ENCODE data around the gene SCAPER. TPM values are rescaled to one million over a fixed set of nuclear protein-coding genes. Genes with fewer than 3 reads are reported as not detected.

SCAPER gene
- 8.3 and 10.6 TPM in 2 replicates for total RNA-seq

- TF ChIP-seq CTCF (IDR thresholded peaks at IDR 0.05; ENCODE audit: extremely low read depth, low read depth, low read length), result no peak
- H3K4me2 ChIP-seq (ENCODE audit: insufficient read depth, low read length), result peak within 1 kb of the TSS; percentile 93
- H3K9me3 ChIP-seq (ENCODE audit: low read depth, low read length), result no peaks in the 10 kb centered on the region
- H3K36me3 ChIP-seq (ENCODE audit: insufficient read depth, low read length), result no peaks in the 10 kb centered on the region
- H3K4me1 ChIP-seq (ENCODE audit: insufficient read depth, low read length), result peaks cover 12% of the 10 kb centered on the region
- H3K27ac ChIP-seq (ENCODE audit: low read depth, low read length), result peak within 1 kb of the TSS; percentile 10
- H4K20me1 ChIP-seq (ENCODE audit: insufficient read depth, low read length), result no peaks in the 10 kb centered on the region
- H3K79me2 ChIP-seq (ENCODE audit: insufficient read depth, low read length), result peaks cover 6% of the 10 kb centered on the region
- no peaks in the 10 kb centered on the region for H3K27me3 ChIP-seq (ENCODE audit: insufficient read depth, low read length)
- DNase-seq (ENCODE audit: insufficient read length, low spot score, missing footprints), result peak; percentile 99
- peak within 1 kb of the TSS; percentile 99 for H2AFZ ChIP-seq (ENCODE audit: low read length)
- peak within 1 kb of the TSS; percentile 90 for H3K4me3 ChIP-seq (ENCODE audit: insufficient read depth, low read length)
Observed at GRCh38 chr15:76905013-76905839, at the start of gene SCAPER. SCAPER (minus strand) TSS chr15:76905340; CDS start chr15:76883817, 21,523 bp downstream.

GRCh38 chr15:76954744-76955143 lies 49.6 kb upstream of the SCAPER start:
- H3K36me3 ChIP-seq (ENCODE audit: insufficient read depth, low read length), result peaks cover 4% of the 10 kb centered on the region
- H3K27me3 ChIP-seq (ENCODE audit: insufficient read depth, low read length), result no peaks in the 10 kb centered on the region
- H3K79me2 ChIP-seq (ENCODE audit: insufficient read depth, low read length), result no peaks in the 10 kb centered on the region
- TF ChIP-seq CTCF (IDR thresholded peaks at IDR 0.05; ENCODE audit: extremely low read depth, low read depth, low read length), result no peak
- no peaks in the 10 kb centered on the region for H4K20me1 ChIP-seq (ENCODE audit: insufficient read depth, low read length)
- no peak overlapping the region for H3K4me3 ChIP-seq (ENCODE audit: insufficient read depth, low read length)
- no peak overlapping the region for H2AFZ ChIP-seq (ENCODE audit: low read length)
- H3K9me3 ChIP-seq (ENCODE audit: low read depth, low read length), result no peaks in the 10 kb centered on the region
- DNase-seq (ENCODE audit: insufficient read length, low spot score, missing footprints), result no peak
- no peak overlapping the region for H3K27ac ChIP-seq (ENCODE audit: low read depth, low read length)
- no peak overlapping the region for H3K4me2 ChIP-seq (ENCODE audit: insufficient read depth, low read length)
- H3K4me1 ChIP-seq (ENCODE audit: insufficient read depth, low read length), result no peaks in the 10 kb centered on the region

GRCh38 chr15:76953913-76954312 lies 48.8 kb upstream of the SCAPER start:
- Histone ChIP-seq H3K4me3 (ENCODE audit: insufficient read depth, low read length) (no peak overlapping the region), H3K4me1 (ENCODE audit: insufficient read depth, low read length) (no peaks in the 10 kb centered on the region), H3K4me2 (ENCODE audit: insufficient read depth, low read length) (no peak overlapping the region), H3K9me3 (ENCODE audit: low read depth, low read length) (no peaks in the 10 kb centered on the region), H3K27me3 (ENCODE audit: insufficient read depth, low read length) (no peaks in the 10 kb centered on the region), H3K79me2 (ENCODE audit: insufficient read depth, low read length) (no peaks in the 10 kb centered on the region), H3K27ac (ENCODE audit: low read depth, low read length) (no peak overlapping the region), H4K20me1 (ENCODE audit: insufficient read depth, low read length) (no peaks in the 10 kb centered on the region), H3K36me3 (ENCODE audit: insufficient read depth, low read length) (peaks cover 12% of the 10 kb centered on the region), H2AFZ (ENCODE audit: low read length) (no peak overlapping the region)
- no peak for DNase-seq (ENCODE audit: insufficient read length, low spot score, missing footprints)
- TF ChIP-seq CTCF (IDR thresholded peaks at IDR 0.05; ENCODE audit: extremely low read depth, low read depth, low read length), result no peak

GRCh38 chr15:76951220-76951619 lies 46.1 kb upstream of the SCAPER start:
- no peaks in the 10 kb centered on the region for H3K79me2 ChIP-seq (ENCODE audit: insufficient read depth, low read length)
- DNase-seq (ENCODE audit: insufficient read length, low spot score, missing footprints), result no peak
- H3K27me3 ChIP-seq (ENCODE audit: insufficient read depth, low read length), result no peaks in the 10 kb centered on the region
- H4K20me1 ChIP-seq (ENCODE audit: insufficient read depth, low read length), result no peaks in the 10 kb centered on the region
- H3K9me3 ChIP-seq (ENCODE audit: low read depth, low read length), result no peaks in the 10 kb centered on the region
- H3K36me3 ChIP-seq (ENCODE audit: insufficient read depth, low read length), result peaks cover 27% of the 10 kb centered on the region
- no peak overlapping the region for H3K4me2 ChIP-seq (ENCODE audit: insufficient read depth, low read length)
- no peak overlapping the region for H3K27ac ChIP-seq (ENCODE audit: low read depth, low read length)
- no peaks in the 10 kb centered on the region for H3K4me1 ChIP-seq (ENCODE audit: insufficient read depth, low read length)
- H2AFZ ChIP-seq (ENCODE audit: low read length), result no peak overlapping the region
- TF ChIP-seq CTCF (IDR thresholded peaks at IDR 0.05; ENCODE audit: extremely low read depth, low read depth, low read length), result no peak
- H3K4me3 ChIP-seq (ENCODE audit: insufficient read depth, low read length), result no peak overlapping the region
